B cell (primary cell): ENCODE data around the gene SNPH. TPM values are rescaled to one million over a fixed set of nuclear protein-coding genes. Genes with fewer than 3 reads are reported as not detected.

Experiments used
- ATAC-seq: fragments of 200-7000 bp; cut with Tn5 transposase; one replicate; pipeline ENCODE4 v1.10.0; 2021; ENCODE audit warnings: low read depth, mild to moderate bottlenecking, moderate number of reproducible peaks, moderate library complexity
- CTCF ChIA-PET: fragments of 350-600 bp; sonication (Branson Sonifier 250); formaldehyde crosslinking; loops from one replicate; lab custom pipeline; 2021; ENCODE audit warnings: antibody characterized with exemption, inconsistent platforms; lab: Charles Lee
- POLR2A ChIA-PET: fragments of 350-600 bp; sonication (Branson Sonifier 250); formaldehyde crosslinking; loops from one replicate; lab custom pipeline; 2021; ENCODE audit warnings: antibody characterized with exemption; lab: Charles Lee
- DNase-seq: peaks from one replicate; pipeline ENCODE4 v3.0.0; 2013
- H2AFZ ChIP-seq: 2 replicates; pipeline ENCODE4 v1.6.1; 2012; ENCODE audit warnings: mild to moderate bottlenecking, low read depth, low read length; ENCODE audit not compliant: insufficient read depth, poor library complexity, severe bottlenecking
- H3K27ac ChIP-seq, 2 donors: 1 replicate in 1 of 2; 2 replicates in 1 of 2; pipeline ENCODE4 v1.5.1; 2012 to 2013; ENCODE audit warnings: low read length in 2 of 2, mild to moderate bottlenecking in 2 of 2, moderate library complexity in 1 of 2
- H3K27me3 ChIP-seq, 4 experiments: fragments of 200-600 bp in 1 of 4; sonication (generic) in 1 of 4; replicated peaks in 1 of 4; 1 replicate in 2 of 4; 2 replicates in 2 of 4; pipeline versions ENCODE4 v1.6.1 to v1.7.0; 2013 to 2016; ENCODE audit warnings: low read length in 3 of 4, mild to moderate bottlenecking in 2 of 4, mixed read lengths in 1 of 4, moderate library complexity in 1 of 4; ENCODE audit not compliant: insufficient read depth in 4 of 4, control insufficient read depth in 3 of 4; ENCODE audit errors: control extremely low read depth in 1 of 4
- H3K36me3 ChIP-seq, 2 experiments: replicated peaks in 1 of 2; 1 replicate in 1 of 2; 2 replicates in 1 of 2; pipeline versions ENCODE4 v1.6.1 to v1.7.1; 2013; ENCODE audit warnings: low read length in 1 of 2; ENCODE audit not compliant: insufficient read depth in 2 of 2, control insufficient read depth in 1 of 2; ENCODE audit errors: control extremely low read depth in 1 of 2, extremely low read depth in 1 of 2
- H3K4me1 ChIP-seq, 2 donors: fragments of 200-600 bp in 1 of 2; sonication (generic) in 1 of 2; 1 replicate in 1 of 2; 2 replicates in 1 of 2; pipeline versions ENCODE4 v1.5.1 to v1.6.1; 2013 to 2017; ENCODE audit warnings: low read length in 2 of 2; ENCODE audit not compliant: control insufficient read depth in 2 of 2, insufficient read depth in 2 of 2
- H3K4me2 ChIP-seq: replicated peaks from 2 replicates; pipeline ENCODE3; 2012; ENCODE audit warnings: mild to moderate bottlenecking, low read depth, low read length; ENCODE audit not compliant: poor library complexity, severe bottlenecking
- H3K4me3 ChIP-seq, 5 experiments: fragments of 200-600 bp in 1 of 5; sonication (generic) in 1 of 5; 1 replicate in 3 of 5; 2 replicates in 2 of 5; pipeline versions ENCODE4 v1.5.1 to v1.7.0; 2011 to 2016; ENCODE audit warnings: low read length in 4 of 5, mild to moderate bottlenecking in 4 of 5, low read depth in 2 of 5, control low read depth in 1 of 5, moderate library complexity in 1 of 5; ENCODE audit not compliant: insufficient read depth in 1 of 5; ENCODE audit errors: control extremely low read depth in 1 of 5, extremely low read depth in 1 of 5
- H3K79me2 ChIP-seq: fragments of 200-600 bp; sonication (generic); one replicate; pipeline ENCODE4 v1.6.0; 2016; ENCODE audit warnings: low read length; ENCODE audit not compliant: control insufficient read depth, insufficient read depth
- H3K9ac ChIP-seq: fragments of 200-600 bp; sonication (generic); 2 replicates; pipeline ENCODE4 v1.6.1; 2017; ENCODE audit warnings: mild to moderate bottlenecking, low read length, moderate library complexity
- H3K9me3 ChIP-seq, 3 donors: one replicate each; pipeline versions ENCODE4 v1.6.1 to v1.7.1; 2013; ENCODE audit warnings: low read length in 2 of 3; ENCODE audit not compliant: control insufficient read depth in 2 of 3, insufficient read depth in 1 of 3; ENCODE audit errors: control extremely low read depth in 1 of 3
- H4K20me1 ChIP-seq: 2 replicates; pipeline ENCODE4 v1.6.0; 2012; ENCODE audit warnings: mild to moderate bottlenecking, low read length; ENCODE audit not compliant: insufficient read depth, control insufficient read depth, poor library complexity, severe bottlenecking
- H3K27ac Mint-ChIP-seq: one replicate; pipeline ENCODE4 v1.8.0; 2021; ENCODE audit warnings: mixed read lengths
- H3K27me3 Mint-ChIP-seq: one replicate; pipeline ENCODE4 v1.8.0; 2021; ENCODE audit warnings: mixed read lengths
- H3K4me1 Mint-ChIP-seq: one replicate; pipeline ENCODE4 v1.8.0; 2021; ENCODE audit warnings: mixed read lengths
- H3K4me3 Mint-ChIP-seq: one replicate; pipeline ENCODE4 v1.8.0; 2021; ENCODE audit warnings: mixed read lengths
- H3K9me3 Mint-ChIP-seq: one replicate; pipeline ENCODE4 v1.8.0; 2022; ENCODE audit warnings: mixed read lengths; ENCODE audit not compliant: insufficient read depth
- EZH2 ChIP-seq: IDR thresholded peaks from 2 replicates; pipeline ENCODE4 v1.6.1; 2012; ENCODE audit warnings: borderline replicate concordance, low read depth, mild to moderate bottlenecking, moderate library complexity, low read length; ENCODE audit not compliant: insufficient read depth, poor library complexity, severe bottlenecking
- WGBS: methylation state at CpG from one replicate; pipeline ENCODE4 v1.1.5; 2013; ENCODE audit warnings: missing lambda C conversion rate; ENCODE audit not compliant: insufficient coverage; 5-methylcytosine and 5-hydroxymethylcytosine counted together
- intact Hi-C: fragments of 100-400 bp; cut with micrococcal nuclease; formaldehyde crosslinking; loops from one replicate; pipeline ENCODE4 v1.10.0; 2022
- polyA plus RNA-seq: library from polyadenylated mRNA; depleted of rRNA; stranded (reverse); fragments of >200 nt; gene quantifications from 2 replicates; pipeline ENCODE4 v1.2.3, GENCODE V29; 2012
- total RNA-seq, 2 donors: library from RNA; stranded (reverse); fragments of 120-200 nt in 1 of 2; gene quantifications; 1 replicate in 1 of 2; 2 replicates in 1 of 2; pipeline versions ENCODE4 v1.2.3 to v1.2.4, GENCODE V29; 2013 to 2022
- TF ChIP-seq, protein P1 (sequence below): fragments of 200-600 bp; IDR thresholded peaks from one replicate; pipeline ENCODE4 v1.8.0; 2022; ENCODE audit warnings: antibody characterized with exemption, mild to moderate bottlenecking

SNPH gene
- total and polyA plus RNA-seq, 2 donors (not counting 1 experiment from before 2014, with no cell fraction given) = 0.67 to 3.0 TPM

DNA sequence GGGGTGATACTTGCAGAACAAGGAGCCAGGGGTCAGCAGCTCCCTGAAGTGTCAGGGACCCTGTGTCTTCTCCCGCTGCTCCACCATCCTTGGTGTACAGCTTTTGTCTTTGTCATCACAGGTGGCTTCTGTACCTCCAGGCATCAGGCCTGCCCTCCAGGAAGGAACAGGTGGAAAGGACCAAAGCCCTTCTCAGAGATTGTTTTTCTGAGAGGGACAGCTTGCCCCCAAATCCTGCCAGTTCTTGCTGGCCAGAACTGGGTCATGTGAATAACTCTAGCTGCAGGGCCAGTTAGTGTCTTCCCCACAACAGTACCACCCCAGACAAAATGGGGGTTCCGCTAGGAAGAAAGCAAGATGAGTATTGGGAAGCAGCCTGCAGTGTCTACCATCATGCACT lies 31.4 kb downstream of the SNPH start:
- WGBS = 97% methylated on average over 2 of the region's 2 CpGs

DNA sequence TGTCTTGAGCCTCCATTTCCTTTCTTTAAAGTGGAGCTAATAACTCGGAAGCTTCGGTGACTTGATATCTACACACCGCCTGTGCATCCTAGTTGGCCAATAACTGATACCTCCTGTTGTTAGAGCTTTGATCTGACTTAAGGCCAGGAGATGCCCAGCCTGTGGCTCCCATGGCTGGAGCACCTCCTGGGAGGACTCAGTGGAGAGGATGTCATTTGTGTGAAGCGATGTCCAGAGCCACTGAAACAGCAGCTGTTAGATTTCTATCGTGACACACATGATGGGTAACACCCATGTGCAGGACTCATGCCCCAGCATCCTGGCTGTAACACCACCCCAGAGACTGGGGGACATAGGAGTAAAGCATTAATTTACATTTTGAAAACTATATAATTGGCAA lies 32.1 kb downstream of the SNPH start:
- no peaks in the 10 kb centered on the region for H3K4me1 Mint-ChIP-seq
- H3K27ac Mint-ChIP-seq = no peak overlapping the region
- WGBS = 100% methylated on average over 4 of the region's 5 CpGs

More for the DNA sequence above, 31.4 kb downstream of the SNPH start:
- intact Hi-C loops = no loop called here
- no peaks in the 10 kb centered on the region for H3K4me1 Mint-ChIP-seq
- Histone ChIP-seq H3K4me2 (no peak overlapping the region), H2AFZ (no peak overlapping the region), H4K20me1 (no peaks in the 10 kb centered on the region), H3K9me3 (no peaks in the 10 kb centered on the region), H3K79me2 (no peaks in the 10 kb centered on the region), H3K36me3 (no peaks in the 10 kb centered on the region), H3K27ac (no peak overlapping the region), H3K27me3 (no peaks in the 10 kb centered on the region), H3K4me3 (no peak overlapping the region), H3K4me1 (no peaks in the 10 kb centered on the region), H3K9ac (no peak overlapping the region)
- H3K27ac Mint-ChIP-seq = no peak overlapping the region
- TF ChIP-seq EZH2 = no peak
- TF ChIP-seq, protein P1, sequence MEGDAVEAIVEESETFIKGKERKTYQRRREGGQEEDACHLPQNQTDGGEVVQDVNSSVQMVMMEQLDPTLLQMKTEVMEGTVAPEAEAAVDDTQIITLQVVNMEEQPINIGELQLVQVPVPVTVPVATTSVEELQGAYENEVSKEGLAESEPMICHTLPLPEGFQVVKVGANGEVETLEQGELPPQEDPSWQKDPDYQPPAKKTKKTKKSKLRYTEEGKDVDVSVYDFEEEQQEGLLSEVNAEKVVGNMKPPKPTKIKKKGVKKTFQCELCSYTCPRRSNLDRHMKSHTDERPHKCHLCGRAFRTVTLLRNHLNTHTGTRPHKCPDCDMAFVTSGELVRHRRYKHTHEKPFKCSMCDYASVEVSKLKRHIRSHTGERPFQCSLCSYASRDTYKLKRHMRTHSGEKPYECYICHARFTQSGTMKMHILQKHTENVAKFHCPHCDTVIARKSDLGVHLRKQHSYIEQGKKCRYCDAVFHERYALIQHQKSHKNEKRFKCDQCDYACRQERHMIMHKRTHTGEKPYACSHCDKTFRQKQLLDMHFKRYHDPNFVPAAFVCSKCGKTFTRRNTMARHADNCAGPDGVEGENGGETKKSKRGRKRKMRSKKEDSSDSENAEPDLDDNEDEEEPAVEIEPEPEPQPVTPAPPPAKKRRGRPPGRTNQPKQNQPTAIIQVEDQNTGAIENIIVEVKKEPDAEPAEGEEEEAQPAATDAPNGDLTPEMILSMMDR = no peak
- CTCF ChIA-PET = interaction anchor here (1.1 to 2.5 kb wide), 2 partner anchors 14 to 206 kb away, joined by 3 to 12 read pairs; no protein-coding TSS in a partner anchor
- no peaks in the 10 kb centered on the region for H3K27me3 Mint-ChIP-seq
- no peak for DNase-seq
- ATAC-seq = no peak
- POLR2A ChIA-PET = interaction anchor here (0.6 kb wide), 1 partner anchor 991 kb away, joined by 7 read pairs; no protein-coding TSS in a partner anchor
- no peaks in the 10 kb centered on the region for H3K9me3 Mint-ChIP-seq
- H3K4me3 Mint-ChIP-seq = no peak overlapping the region

More for the DNA sequence above, 32.1 kb downstream of the SNPH start:
- POLR2A ChIA-PET = interaction anchor here (0.6 kb wide), 1 partner anchor 992 kb away, joined by 7 read pairs; no protein-coding TSS in a partner anchor
- Histone ChIP-seq H3K9me3 (no peaks in the 10 kb centered on the region), H3K4me3 (no peak overlapping the region), H3K79me2 (no peaks in the 10 kb centered on the region), H3K27ac (no peak overlapping the region), H4K20me1 (no peaks in the 10 kb centered on the region), H3K9ac (no peak overlapping the region), H3K4me2 (no peak overlapping the region), H3K27me3 (no peaks in the 10 kb centered on the region), H3K4me1 (no peaks in the 10 kb centered on the region), H3K36me3 (no peaks in the 10 kb centered on the region), H2AFZ (no peak overlapping the region)
- no peak for DNase-seq
- Mint-ChIP-seq H3K27me3 (no peaks in the 10 kb centered on the region), H3K9me3 (no peaks in the 10 kb centered on the region), H3K4me3 (no peak overlapping the region)
- TF ChIP-seq EZH2 = no peak
- TF ChIP-seq, protein P1 = no peak
- ATAC-seq = no peak
- CTCF ChIA-PET = interaction anchor here (1.1 to 2.5 kb wide), 2 partner anchors 14 to 205 kb away, joined by 3 to 12 read pairs; no protein-coding TSS in a partner anchor
- intact Hi-C loops = no loop called here
